GM21381 (cell line): ENCODE measurements around the gene FAM167B.

Source experiments
- ATAC-seq: cut with Tn5 transposase; IDR thresholded peaks from one replicate; pipeline ENCODE4 v1.9.1; 2021; ENCODE audit warnings: mild to moderate bottlenecking, moderate library complexity; ENCODE audit not compliant: unreplicated experiment

FAM167B gene

GRCh38 chr1:32221980-32222755, 24.9 kb upstream of the FAM167B start, which contains the start of the genes EIF3I and TMEM234:
EIF3I (plus strand) TSS chr1:32222407; CDS start chr1:32222442, 35 bp downstream.
TMEM234 (minus strand) TSS chr1:32222353; CDS start chr1:32222322, 31 bp downstream.
- ATAC-seq = peak; percentile 93

- no peak for ATAC-seq
Observed at GRCh38 chr1:32223683-32224082, 23.3 kb upstream of the FAM167B start.

- ATAC-seq = no peak
Observed at GRCh38 chr1:32224285-32224684, 22.7 kb upstream of the FAM167B start.

GRCh38 chr1:32228771-32229170, 18.3 kb upstream of the FAM167B start:
- ATAC-seq = no peak

- ATAC-seq = no peak
Observed at GRCh38 chr1:32231843-32232432, 15.1 kb upstream of the FAM167B start.

- no peak for ATAC-seq
Observed at GRCh38 chr1:32232558-32233304, 14.3 kb upstream of the FAM167B start.

- no peak for ATAC-seq
Observed at GRCh38 chr1:32234792-32235191, 12.2 kb upstream of the FAM167B start.

GRCh38 chr1:32239337-32239736, 7.7 kb upstream of the FAM167B start:
- ATAC-seq = no peak

- ATAC-seq = no peak
Observed at GRCh38 chr1:32239790-32240139, 7.3 kb upstream of the FAM167B start.

- peak; percentile 38 for ATAC-seq
Observed at GRCh38 chr1:32240140-32240951, 6.7 kb upstream of the FAM167B start.

GRCh38 chr1:32241001-32241763, 5.8 kb upstream of the FAM167B start:
- ATAC-seq = peak; percentile 43

GRCh38 chr1:32242341-32242851, 4.6 kb upstream of the FAM167B start:
- ATAC-seq = no peak

- no peak for ATAC-seq
Observed at GRCh38 chr1:32247452-32247851, 430 bp downstream of the FAM167B start.

GRCh38 chr1:32247983-32248889, 1.2 kb downstream of the FAM167B start:
- no peak for ATAC-seq

GRCh38 chr1:32249831-32250525, 3.0 kb downstream of the FAM167B start:
- no peak for ATAC-seq

- no peak for ATAC-seq
Observed at GRCh38 chr1:32250893-32251716, 4.1 kb downstream of the FAM167B start, which contains the start of gene LCK. LCK (plus strand) TSS chr1:32251265; CDS start chr1:32274330, 23,065 bp downstream.
